HepG2 (cell line): Measurements from ENCODE around the gene CPT1B. TPM values are rescaled to one million over a fixed set of nuclear protein-coding genes. Genes with fewer than 3 reads are reported as not detected.
A peak's percentile ranks its signal among the peaks of the same experiment; 100 is the strongest.

Source experiments
- AGO2 ChIP-seq: fragments of 200-400 bp; formaldehyde crosslinking; optimal IDR thresholded peaks from 2 replicates; pipeline ENCODE3; 2017; ENCODE audit warnings: mild to moderate bottlenecking, low read depth, low read length, moderate library complexity
- CSRNP2 ChIP-seq: sonication (generic); formaldehyde crosslinking; conservative IDR thresholded peaks from 2 replicates; pipeline ENCODE4 v1.8.0; 2022; ENCODE audit warnings: low read depth, missing genetic modification reagents
- HNRNPK ChIP-seq: fragments of 200-400 bp; formaldehyde crosslinking; IDR thresholded peaks from 2 replicates; pipeline ENCODE4 v1.6.1; 2018; ENCODE audit warnings: low read length, low read depth, moderate library complexity, mild to moderate bottlenecking; ENCODE audit not compliant: poor library complexity, severe bottlenecking
- JUNB ChIP-seq: sonication (generic); formaldehyde crosslinking; IDR thresholded peaks from 2 replicates; pipeline ENCODE4 v1.8.0; 2022; ENCODE audit warnings: missing genetic modification reagents, mild to moderate bottlenecking, borderline replicate concordance
- KMT2A ChIP-seq: sonication (generic); formaldehyde crosslinking; IDR thresholded peaks from 2 replicates; pipeline ENCODE4 v1.4.0; 2020; ENCODE audit warnings: missing genetic modification reagents
- PATZ1 ChIP-seq: sonication (generic); formaldehyde crosslinking; IDR thresholded peaks from 2 replicates; pipeline ENCODE4 v1.4.0; 2020; ENCODE audit warnings: missing genetic modification reagents
- RARA ChIP-seq: IDR thresholded peaks from 2 replicates; pipeline ENCODE4 v1.6.1; 2016; ENCODE audit warnings: missing genetic modification reagents, missing compliant biosample characterization
- RARG ChIP-seq: sonication (generic); formaldehyde crosslinking; IDR thresholded peaks from 2 replicates; pipeline ENCODE4 v1.4.0; 2020; ENCODE audit warnings: low read depth, mild to moderate bottlenecking, missing genetic modification reagents
- ZBTB38 ChIP-seq: sonication (generic); formaldehyde crosslinking; IDR thresholded peaks from 2 replicates; pipeline ENCODE4 v1.5.1; 2020; ENCODE audit warnings: mild to moderate bottlenecking, missing genetic modification reagents
- ZNF407 ChIP-seq: sonication (generic); formaldehyde crosslinking; IDR thresholded peaks from one replicate; pipeline ENCODE4 v1.5.1; 2020; ENCODE audit warnings: mild to moderate bottlenecking, missing genetic modification reagents; ENCODE audit errors: not compliant biosample characterization
- ZNF546 ChIP-seq: sonication (generic); formaldehyde crosslinking; conservative IDR thresholded peaks from 2 replicates; pipeline ENCODE4 v1.8.1; 2023; ENCODE audit warnings: mild to moderate bottlenecking, missing genetic modification reagents
- ZNF558 ChIP-seq: sonication (generic); formaldehyde crosslinking; IDR thresholded peaks from 2 replicates; pipeline ENCODE4 v1.9.0; 2022; ENCODE audit warnings: mild to moderate bottlenecking, missing genetic modification reagents, borderline replicate concordance
- ZNF580 ChIP-seq: IDR thresholded peaks from 2 replicates; pipeline ENCODE4 v1.6.1; 2016; ENCODE audit warnings: low read depth, borderline replicate concordance
- ZNF615 ChIP-seq: sonication (generic); formaldehyde crosslinking; IDR thresholded peaks from 2 replicates; pipeline ENCODE4 v1.5.0; 2020; ENCODE audit warnings: mild to moderate bottlenecking, missing genetic modification reagents, borderline replicate concordance
- ZNF839 ChIP-seq: sonication (generic); formaldehyde crosslinking; IDR thresholded peaks from 2 replicates; pipeline ENCODE4 v1.4.0; 2020; ENCODE audit warnings: missing genetic modification reagents, mild to moderate bottlenecking, borderline replicate concordance
- polyA plus RNA-seq, 8 experiments: library from polyadenylated mRNA; depleted of rRNA in 3 of 8; stranded (reverse) in 7 of 8; unstranded in 1 of 8; fragments of >200 nt; fragmentation: Illumina TruSeq in 4 of 8; extraction: Trizol in 4 of 8; gene quantifications; 2 replicates each; pipeline versions ENCODE4 v1.2.1 to v1.2.3, GENCODE V29; 2011 to 2016; ENCODE audit warnings: low read depth in 4 of 8, missing spikeins in 1 of 8, mixed read lengths in 1 of 8; ENCODE audit not compliant: insufficient read depth in 1 of 8
- total RNA-seq, 5 experiments: library from RNA; depleted of rRNA; stranded (reverse); fragments of >200 nt; fragmentation: Illumina TruSeq; extraction: Trizol; gene quantifications; 2 replicates each; pipeline ENCODE4 v1.2.3, GENCODE V29; 2016; ENCODE audit warnings: low read depth in 1 of 5

Gene CPT1B
- total and polyA plus RNA-seq, 2 of the 13 experiments (the other 11 are each of a cell fraction or from before 2014, with no cell fraction given), result 9.2 to 19.5 TPM

- TF ChIP-seq HNRNPK (no peak), ZNF580 (CRISPR knock-in tag) (no peak), KMT2A (CRISPR knock-in tag) (no peak), ZNF546 (no peak), ZNF615 (no peak), ZBTB38 (CRISPR knock-in tag) (peak; percentile 35; the same call in 1 of the 2 replicates), CSRNP2 (CRISPR knock-in tag) (no peak), RARG (CRISPR knock-in tag) (no peak), PATZ1 (peak; percentile 28; the same call in 1 of the 2 replicates), RARA (CRISPR knock-in tag) (no peak), ZNF558 (0 out of 2 replicates have a peak, but pooled peaks have one; percentile 8), JUNB (CRISPR knock-in tag) (no peak), ZNF839 (CRISPR knock-in tag) (no peak), ZNF407 (CRISPR knock-in tag) (no peak), AGO2 (peak; percentile 19)
Measured at GRCh38 chr22:50626850-50627641, 48.8 kb upstream of the CPT1B start (continued).
